GM20000 (cell line): Measurements from ENCODE around the gene CHRND.

Experiments
- DNase-seq: peaks from one replicate; pipeline ENCODE4 v3.0.0; 2012; ENCODE audit warnings: low spot score
- CTCF ChIP-seq: IDR thresholded peaks from 2 replicates; pipeline ENCODE4 v1.5.1; 2012; ENCODE audit warnings: mild to moderate bottlenecking, control low read depth; ENCODE audit errors: extremely low read depth, missing control alignments

The CHRND gene

GRCh38 chr2:232521098-232521497, 4.9 kb upstream of the CHRND start:
- DNase-seq = no peak
- TF ChIP-seq CTCF = no peak

- TF ChIP-seq CTCF = peak; percentile 72
- peak; percentile 95 for DNase-seq
These were observed 3.9 kb upstream of the CHRND start for GRCh38 chr2:232521959-232522622.

- TF ChIP-seq CTCF = no peak
These were observed 3.1 kb upstream of the CHRND start for GRCh38 chr2:232522623-232523401.

GRCh38 chr2:232523402-232523681, 2.6 kb upstream of the CHRND start:
- TF ChIP-seq CTCF = no peak
- DNase-seq = peak; percentile 46

More at GRCh38 chr2:232522623-232523401, 3.1 kb upstream of the CHRND start:
- DNase-seq = peak; percentile 53

- no peak for TF ChIP-seq CTCF
- peak; percentile 71 for DNase-seq
These were observed 2.0 kb upstream of the CHRND start for GRCh38 chr2:232523682-232524597.

GRCh38 chr2:232524771-232525170, 1.2 kb upstream of the CHRND start:
- peak; percentile 43 for DNase-seq
- TF ChIP-seq CTCF = no peak

- no peak for TF ChIP-seq CTCF
- no peak for DNase-seq
These were observed 761 bp upstream of the CHRND start for GRCh38 chr2:232525199-232525598.
